Endothelial cell of umbilical vein (primary cell): ENCODE data around the gene PRAC2. TPM values are rescaled to one million over a fixed set of nuclear protein-coding genes. Genes with fewer than 3 reads are reported as not detected.

Source experiments
- BruUV-seq: library from RNA; stranded (reverse); fragments of 400-500 nt; replicated peaks from 2 replicates; lab custom pipeline; 2021; lab: Mats Ljungman, UMichigan
- CTCF ChIA-PET: fragments of 300-600, 350-600 bp; sonication (Branson Sonifier 250); formaldehyde crosslinking; loops from one replicate; lab custom pipeline; 2021; ENCODE audit warnings: antibody characterized with exemption, inconsistent platforms; lab: Charles Lee
- POLR2A ChIA-PET: fragments of 300-600, 350-600 bp; sonication (Branson Sonifier 250); formaldehyde crosslinking; loops from one replicate; lab custom pipeline; 2021; ENCODE audit warnings: antibody characterized with exemption, inconsistent platforms; lab: Charles Lee
- DNase-seq: peaks from one replicate; pipeline ENCODE4 v3.0.0-alpha.2; 2011; ENCODE audit warnings: low read depth, low spot score
- FAIRE-seq: peaks from 2 replicates; lab custom pipeline; 2011; peaks lifted over from hg19 to GRCh38; lab: Jason Lieb, UNC
- H2AFZ ChIP-seq: 2 replicates; pipeline ENCODE4 v1.6.0; 2012; ENCODE audit warnings: low read depth, low read length, control low read depth, inconsistent platforms
- H3K27ac ChIP-seq: 2 replicates; pipeline ENCODE4 v1.5.1; 2011; ENCODE audit warnings: low read depth, mild to moderate bottlenecking, control low read depth, low read length, moderate library complexity; ENCODE audit not compliant: insufficient read depth
- H3K27me3 ChIP-seq, 2 experiments: 2 replicates each; pipeline versions ENCODE4 v1.6.0 to v1.6.1; 2011; ENCODE audit warnings: low read length in 2 of 2, mixed read lengths in 1 of 2; ENCODE audit not compliant: control insufficient read depth in 2 of 2, insufficient read depth in 2 of 2
- H3K36me3 ChIP-seq, 2 experiments: 2 replicates in 1 of 2; 3 replicates in 1 of 2; pipeline ENCODE4 v1.5.1; 2011; ENCODE audit warnings: low read length in 2 of 2, mild to moderate bottlenecking in 1 of 2, moderate library complexity in 1 of 2; ENCODE audit not compliant: control insufficient read depth in 2 of 2, insufficient read depth in 2 of 2; ENCODE audit errors: extremely low read depth in 1 of 2
- H3K4me1 ChIP-seq: 3 replicates; pipeline ENCODE4 v1.5.1; 2011; ENCODE audit warnings: mild to moderate bottlenecking, low read length; ENCODE audit not compliant: control insufficient read depth, insufficient read depth; ENCODE audit errors: extremely low read depth
- H3K4me2 ChIP-seq: 2 replicates; pipeline ENCODE4 v1.6.1; 2011; ENCODE audit warnings: low read length, control low read depth, mixed read lengths; ENCODE audit not compliant: insufficient read depth
- H3K4me3 ChIP-seq, 3 experiments: fragments of 200-600 bp in 1 of 3; sonication (generic), shearing (Covaris generic) in 1 of 3; replicated peaks in 1 of 3; 2 replicates each; pipeline ENCODE4 v1.5.1; 2011 to 2016; ENCODE audit warnings: control low read depth in 3 of 3, low read length in 3 of 3, mild to moderate bottlenecking in 2 of 3, inconsistent platforms in 1 of 3, low read depth in 1 of 3, moderate library complexity in 1 of 3; ENCODE audit not compliant: insufficient read depth in 1 of 3
- H3K79me2 ChIP-seq: 2 replicates; pipeline ENCODE4 v1.6.0; 2012; ENCODE audit warnings: low read length, inconsistent platforms; ENCODE audit not compliant: control insufficient read depth, insufficient read depth
- H3K9ac ChIP-seq: replicated peaks from 2 replicates; pipeline ENCODE3; 2011; ENCODE audit warnings: low read length, control low read depth; ENCODE audit not compliant: insufficient read depth; ENCODE audit errors: extremely low read depth
- H3K9me1 ChIP-seq: replicated peaks from 3 replicates; pipeline ENCODE4 v1.6.0; 2011; ENCODE audit warnings: mild to moderate bottlenecking, low read length; ENCODE audit not compliant: control insufficient read depth, insufficient read depth; ENCODE audit errors: extremely low read depth
- H3K9me3 ChIP-seq: replicated peaks from 2 replicates; pipeline ENCODE4 v1.5.1; 2012; ENCODE audit warnings: low read length, inconsistent platforms; ENCODE audit not compliant: control insufficient read depth, insufficient read depth
- H4K20me1 ChIP-seq: replicated peaks from 2 replicates; pipeline ENCODE3; 2011; ENCODE audit warnings: mild to moderate bottlenecking, low read length; ENCODE audit not compliant: control insufficient read depth, insufficient read depth; ENCODE audit errors: extremely low read depth
- EZH2 ChIP-seq: IDR thresholded peaks from 2 replicates; pipeline ENCODE4 v1.6.1; 2012; ENCODE audit warnings: borderline replicate concordance, low read depth, mild to moderate bottlenecking, moderate library complexity, low read length, inconsistent platforms; ENCODE audit not compliant: severe bottlenecking
- FOS ChIP-seq: IDR thresholded peaks from 2 replicates; pipeline ENCODE4 v1.6.1; 2011; ENCODE audit warnings: mild to moderate bottlenecking, low read length, moderate library complexity, borderline replicate concordance; ENCODE audit not compliant: insufficient read depth
- dilution Hi-C: fragments of 300-500 bp; cut with MboI; formaldehyde crosslinking; loops from one replicate; pipeline ENCODE4 v1.15.0; 2019; ENCODE audit warnings: low sequenced_read_pairs; ENCODE audit not compliant: extremely low pct_ligation_motif_present
- intact Hi-C: fragments of 100-400 bp; cut with micrococcal nuclease; formaldehyde crosslinking; loops from one replicate; pipeline ENCODE4 v1.10.0; 2022
- polyA plus RNA-seq, 4 experiments: library from polyadenylated mRNA; depleted of rRNA in 3 of 4; stranded (reverse) in 3 of 4; unstranded in 1 of 4; fragments of >200 nt; gene quantifications; 2 replicates each; pipeline versions ENCODE4 v1.2.1 to v1.2.3, GENCODE V29; 2011 to 2012; ENCODE audit warnings: missing spikeins in 1 of 4
- total RNA-seq: library from RNA; stranded (reverse); gene quantifications from 2 replicates; pipeline ENCODE4 v1.2.3, GENCODE V29; 2021
- TF ChIP-seq, protein P1 (sequence below): IDR thresholded peaks from 2 replicates; pipeline ENCODE4 v1.6.1; 2011; ENCODE audit not compliant: insufficient read depth, insufficient read length

Gene PRAC2
- total and polyA plus RNA-seq, 2 donors (not counting 3 experiments of a cell fraction or from before 2014, with no cell fraction given), result not detected

- Histone ChIP-seq H3K4me3 (no peak overlapping the region), H3K9ac (no peak overlapping the region), H3K27ac (no peak overlapping the region), H3K79me2 (no peaks in the 10 kb centered on the region), H3K9me3 (no peaks in the 10 kb centered on the region), H3K4me1 (peaks cover 21% of the 10 kb centered on the region), H3K27me3 (peaks cover 67 to 68% of the 10 kb centered on the region in 2 experiments), H3K4me2 (peak overlapping the region; percentile 31), H2AFZ (no peak overlapping the region), H3K9me1 (no peaks in the 10 kb centered on the region), H4K20me1 (no peaks in the 10 kb centered on the region), H3K36me3 (no peaks in the 10 kb centered on the region)
- FAIRE-seq (peak; percentile 72), DNase-seq (no peak)
- ChIA-PET POLR2A (no interaction called here), CTCF (interaction anchor here (1.0 kb wide), 1 partner anchor 30 kb away, joined by 4 read pairs; no protein-coding TSS in a partner anchor)
- dilution Hi-C loops, result loop anchor here (25.0 kb wide), 1 partner anchor 92 kb away; no protein-coding TSS in a partner anchor
- peak; percentile 77 for TF ChIP-seq FOS
- TF ChIP-seq, protein P1, sequence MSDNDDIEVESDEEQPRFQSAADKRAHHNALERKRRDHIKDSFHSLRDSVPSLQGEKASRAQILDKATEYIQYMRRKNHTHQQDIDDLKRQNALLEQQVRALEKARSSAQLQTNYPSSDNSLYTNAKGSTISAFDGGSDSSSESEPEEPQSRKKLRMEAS, result no peak
- intact Hi-C loops, result no loop called here
- BruUV-seq, result no TSS peak
Measured at GRCh38 chr17:48753794-48754499, 31.0 kb downstream of the PRAC2 start.

- H3K4me3 ChIP-seq, result no peak overlapping the region
- no peak overlapping the region for H3K9ac ChIP-seq
- peak; percentile 81 for TF ChIP-seq EZH2
- TF ChIP-seq FOS, result no peak
- dilution Hi-C loops, result loop anchor here (25.0 kb wide), 1 partner anchor 92 kb away; no protein-coding TSS in a partner anchor
- no peaks in the 10 kb centered on the region for H4K20me1 ChIP-seq
- H3K79me2 ChIP-seq, result no peaks in the 10 kb centered on the region
- no peak overlapping the region for H3K27ac ChIP-seq
- peak overlapping the region; percentile 31 for H3K4me2 ChIP-seq
- POLR2A ChIA-PET, result no interaction called here
- H3K9me1 ChIP-seq, result no peaks in the 10 kb centered on the region
- intact Hi-C loops, result no loop called here
- H3K9me3 ChIP-seq, result no peaks in the 10 kb centered on the region
- CTCF ChIA-PET, result interaction anchor here (1.2 kb wide), 1 partner anchor 11 kb away, joined by 3 read pairs; no protein-coding TSS in a partner anchor
- H2AFZ ChIP-seq, result no peak overlapping the region
- FAIRE-seq (no peak), DNase-seq (no peak)
- peaks cover 60% of the 10 kb centered on the region in 2 experiments for H3K27me3 ChIP-seq
- no TSS peak for BruUV-seq
- H3K4me1 ChIP-seq, result peaks cover 21% of the 10 kb centered on the region
- H3K36me3 ChIP-seq, result no peaks in the 10 kb centered on the region
Measured at GRCh38 chr17:48754500-48755261, 31.7 kb downstream of the PRAC2 start.
